ENCODE results near the gene ELFN2. TPM values are rescaled to one million over a fixed set of nuclear protein-coding genes. Genes with fewer than 3 reads are reported as not detected.

The ELFN2 gene
- total RNA-seq, 1 experiment from 2014 or later = 10.0 TPM

GRCh38 chr22:37352481-37352880 lies 74.8 kb downstream of the ELFN2 start:
- Histone ChIP-seq H3F3A (ENCODE audit: low read length, unreplicated experiment) (no peaks in the 10 kb centered on the region), H3K4me1 (ENCODE audit: insufficient read depth, low read length) (no peaks in the 10 kb centered on the region), H3K9me3 (ENCODE audit: low read length) (no peaks in the 10 kb centered on the region), H3K79me2 (ENCODE audit: low read length) (no peaks in the 10 kb centered on the region), H4K20me1 (ENCODE audit: low read length) (no peaks in the 10 kb centered on the region), H3K9ac (ENCODE audit: low read length) (no peak overlapping the region), H3K4me3 (ENCODE audit: low read length) (no peak overlapping the region), H3K27me3 (ENCODE audit: low read length) (no peaks in the 10 kb centered on the region), H2AFZ (ENCODE audit: low read length) (no peak overlapping the region), H3K36me3 (ENCODE audit: low read depth, low read length) (no peaks in the 10 kb centered on the region), H3K4me2 (ENCODE audit: low read length) (no peak overlapping the region), H3K9me2 (replicated peaks; ENCODE audit: low read length) (no peaks in the 10 kb centered on the region), H3K27ac (ENCODE audit: low read length) (no peak overlapping the region)
- POLR2A ChIA-PET (ENCODE audit: unreplicated experiment) = no interaction called here
- intact Hi-C loops (cut with micrococcal nuclease) = no loop called here
- DNase-seq (no peak), ATAC-seq (no peak)
- TF ChIP-seq CTCF (conservative IDR thresholded peaks at IDR 0.05; ENCODE audit: low read depth, low read length) (no peak), EZH2 (IDR thresholded peaks at IDR 0.05; ENCODE audit: low read length, unreplicated experiment) (no peak), EZH2phosphoT487 (IDR thresholded peaks at IDR 0.05; ENCODE audit: borderline replicate concordance, low read length) (no peak)
- BruUV-seq (replicated peaks) = no TSS peak
- CTCF ChIA-PET = no interaction called here

- CTCF ChIA-PET = no interaction called here
- Histone ChIP-seq H3K9me2 (replicated peaks; ENCODE audit: low read length) (no peaks in the 10 kb centered on the region), H3K4me3 (ENCODE audit: low read length) (no peak overlapping the region), H3K27me3 (ENCODE audit: low read length) (no peaks in the 10 kb centered on the region), H3K36me3 (ENCODE audit: low read depth, low read length) (no peaks in the 10 kb centered on the region), H4K20me1 (ENCODE audit: low read length) (no peaks in the 10 kb centered on the region), H3K9ac (ENCODE audit: low read length) (no peak overlapping the region), H3F3A (ENCODE audit: low read length, unreplicated experiment) (no peaks in the 10 kb centered on the region), H2AFZ (ENCODE audit: low read length) (no peak overlapping the region), H3K4me2 (ENCODE audit: low read length) (no peak overlapping the region), H3K27ac (ENCODE audit: low read length) (no peak overlapping the region), H3K79me2 (ENCODE audit: low read length) (no peaks in the 10 kb centered on the region), H3K9me3 (ENCODE audit: low read length) (no peaks in the 10 kb centered on the region), H3K4me1 (ENCODE audit: insufficient read depth, low read length) (no peaks in the 10 kb centered on the region)
- POLR2A ChIA-PET (ENCODE audit: unreplicated experiment) = no interaction called here
- DNase-seq (no peak), ATAC-seq (no peak)
- no TSS peak for BruUV-seq (replicated peaks)
- TF ChIP-seq CTCF (conservative IDR thresholded peaks at IDR 0.05; ENCODE audit: low read depth, low read length) (no peak), EZH2 (IDR thresholded peaks at IDR 0.05; ENCODE audit: low read length, unreplicated experiment) (no peak), EZH2phosphoT487 (IDR thresholded peaks at IDR 0.05; ENCODE audit: borderline replicate concordance, low read length) (no peak)
- intact Hi-C loops (cut with micrococcal nuclease) = no loop called here
Measured at GRCh38 chr22:37351232-37351631, 76.0 kb downstream of the ELFN2 start.

- TF ChIP-seq EZH2 (IDR thresholded peaks at IDR 0.05; ENCODE audit: low read length, unreplicated experiment) (no peak), EZH2phosphoT487 (IDR thresholded peaks at IDR 0.05; ENCODE audit: borderline replicate concordance, low read length) (no peak), CTCF (conservative IDR thresholded peaks at IDR 0.05; ENCODE audit: low read depth, low read length) (no peak)
- H3K27ac ChIP-seq (ENCODE audit: low read length) = no peak overlapping the region
Measured at GRCh38 chr22:37349043-37349814, 78.0 kb downstream of the ELFN2 start.

More at GRCh38 chr22:37349043-37349814, 78.0 kb downstream of the ELFN2 start:
- H3K36me3 ChIP-seq (ENCODE audit: low read depth, low read length) = no peaks in the 10 kb centered on the region
- no peak for DNase-seq
- H3K4me1 ChIP-seq (ENCODE audit: insufficient read depth, low read length) = no peaks in the 10 kb centered on the region
- H3K79me2 ChIP-seq (ENCODE audit: low read length) = no peaks in the 10 kb centered on the region
- intact Hi-C loops (cut with micrococcal nuclease) = no loop called here
- BruUV-seq (replicated peaks) = no TSS peak
- H3K27me3 ChIP-seq (ENCODE audit: low read length) = no peaks in the 10 kb centered on the region
- CTCF ChIA-PET = no interaction called here
- H3K4me2 ChIP-seq (ENCODE audit: low read length) = no peak overlapping the region
- no peaks in the 10 kb centered on the region for H3F3A ChIP-seq (ENCODE audit: low read length, unreplicated experiment)
- H3K4me3 ChIP-seq (ENCODE audit: low read length) = no peak overlapping the region
- H2AFZ ChIP-seq (ENCODE audit: low read length) = no peak overlapping the region
- H4K20me1 ChIP-seq (ENCODE audit: low read length) = no peaks in the 10 kb centered on the region
- no peaks in the 10 kb centered on the region for H3K9me3 ChIP-seq (ENCODE audit: low read length)
- no peak overlapping the region for H3K9ac ChIP-seq (ENCODE audit: low read length)
- no peak for ATAC-seq
- POLR2A ChIA-PET (ENCODE audit: unreplicated experiment) = no interaction called here
- H3K9me2 ChIP-seq (replicated peaks; ENCODE audit: low read length) = no peaks in the 10 kb centered on the region
